HUES6 (cell line): ENCODE data around the gene ATP8B3.
A peak's percentile ranks its signal among the peaks of the same experiment; 100 is the strongest.

ENCODE experiments used
- H3K27ac ChIP-seq: 2 replicates; pipeline ENCODE4 v1.7.0; 2013; ENCODE audit warnings: low read depth, mild to moderate bottlenecking, low read length, inconsistent platforms
- H3K27me3 ChIP-seq: 2 replicates; pipeline ENCODE4 v1.6.1; 2013; ENCODE audit warnings: low read length; ENCODE audit not compliant: control insufficient read depth, insufficient read depth
- H3K36me3 ChIP-seq: 2 replicates; pipeline ENCODE4 v1.6.1; 2013; ENCODE audit warnings: low read length; ENCODE audit not compliant: control insufficient read depth, insufficient read depth
- H3K4me1 ChIP-seq: 2 replicates; pipeline ENCODE4 v1.6.1; 2013; ENCODE audit warnings: low read length; ENCODE audit not compliant: control insufficient read depth, insufficient read depth
- H3K4me3 ChIP-seq: 2 replicates; pipeline ENCODE4 v1.5.1; 2013; ENCODE audit warnings: low read depth, low read length
- H3K9ac ChIP-seq: one replicate; pipeline ENCODE4 v1.6.1; 2013; ENCODE audit warnings: mild to moderate bottlenecking, low read length
- H3K9me3 ChIP-seq: 2 replicates; pipeline ENCODE4 v1.6.1; 2013; ENCODE audit warnings: low read depth, low read length; ENCODE audit not compliant: control insufficient read depth, insufficient read depth

ATP8B3 gene

GRCh38 chr19:1829958-1830357, 17.9 kb upstream of the ATP8B3 start:
- Histone ChIP-seq H3K27ac (no peak overlapping the region), H3K27me3 (no peaks in the 10 kb centered on the region), H3K4me3 (no peak overlapping the region), H3K9me3 (no peaks in the 10 kb centered on the region), H3K36me3 (peaks cover 18% of the 10 kb centered on the region), H3K4me1 (peaks cover 14% of the 10 kb centered on the region), H3K9ac (no peak overlapping the region)

DNA sequence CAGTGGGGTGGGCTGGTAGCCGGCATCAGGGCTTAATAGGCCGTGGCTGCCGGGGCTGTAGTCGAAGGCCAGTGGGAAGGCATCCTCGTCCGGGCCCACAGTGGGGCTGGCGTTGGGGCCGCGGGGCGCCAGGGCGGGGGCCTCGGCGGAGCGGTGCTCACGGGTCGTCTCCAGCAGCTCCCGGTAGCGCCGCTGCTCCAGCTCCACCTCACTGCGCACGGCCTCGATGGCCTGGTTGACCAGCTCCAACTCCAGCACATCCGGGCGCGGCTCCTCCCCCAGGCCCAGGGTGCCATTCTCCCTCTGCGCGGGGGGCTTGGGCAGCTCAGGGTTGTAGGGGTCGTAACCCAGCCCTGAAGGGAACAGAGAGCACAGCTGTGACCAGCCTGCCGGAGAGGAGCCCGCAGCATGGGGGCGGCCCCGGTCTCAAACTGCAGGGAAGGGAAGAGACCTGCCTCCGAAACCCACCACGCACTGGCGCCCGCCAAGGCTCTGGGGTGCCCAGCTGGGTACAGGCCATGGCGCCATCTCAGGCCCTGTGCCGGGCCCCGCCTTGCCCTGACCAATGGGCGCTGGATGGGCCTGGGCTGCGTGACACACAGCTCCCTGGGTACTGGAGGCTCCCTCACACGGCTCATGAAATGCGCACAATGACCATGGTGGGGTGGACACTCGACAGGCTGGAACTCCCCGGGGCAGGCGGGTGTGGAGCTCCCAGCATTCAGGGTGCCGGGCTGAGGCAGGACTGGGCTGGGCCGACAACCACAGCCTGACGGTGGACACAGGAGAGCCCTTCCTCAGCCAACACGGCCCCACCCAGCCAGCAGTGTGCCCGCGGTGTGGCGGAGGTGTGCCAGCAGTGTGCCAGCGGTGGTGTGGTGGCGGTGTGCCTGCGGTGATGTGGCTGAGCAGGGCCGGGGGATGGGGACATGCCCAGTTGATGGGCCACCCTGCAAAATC, 16.5 kb upstream of the ATP8B3 start:
- no peak overlapping the region for H3K27ac ChIP-seq
- H3K9ac ChIP-seq: no peak overlapping the region
- no peaks in the 10 kb centered on the region for H3K9me3 ChIP-seq
- H3K4me1 ChIP-seq: peaks cover 18% of the 10 kb centered on the region
- H3K36me3 ChIP-seq: peaks cover 29% of the 10 kb centered on the region
- no peak overlapping the region for H3K4me3 ChIP-seq
- H3K27me3 ChIP-seq: no peaks in the 10 kb centered on the region

DNA sequence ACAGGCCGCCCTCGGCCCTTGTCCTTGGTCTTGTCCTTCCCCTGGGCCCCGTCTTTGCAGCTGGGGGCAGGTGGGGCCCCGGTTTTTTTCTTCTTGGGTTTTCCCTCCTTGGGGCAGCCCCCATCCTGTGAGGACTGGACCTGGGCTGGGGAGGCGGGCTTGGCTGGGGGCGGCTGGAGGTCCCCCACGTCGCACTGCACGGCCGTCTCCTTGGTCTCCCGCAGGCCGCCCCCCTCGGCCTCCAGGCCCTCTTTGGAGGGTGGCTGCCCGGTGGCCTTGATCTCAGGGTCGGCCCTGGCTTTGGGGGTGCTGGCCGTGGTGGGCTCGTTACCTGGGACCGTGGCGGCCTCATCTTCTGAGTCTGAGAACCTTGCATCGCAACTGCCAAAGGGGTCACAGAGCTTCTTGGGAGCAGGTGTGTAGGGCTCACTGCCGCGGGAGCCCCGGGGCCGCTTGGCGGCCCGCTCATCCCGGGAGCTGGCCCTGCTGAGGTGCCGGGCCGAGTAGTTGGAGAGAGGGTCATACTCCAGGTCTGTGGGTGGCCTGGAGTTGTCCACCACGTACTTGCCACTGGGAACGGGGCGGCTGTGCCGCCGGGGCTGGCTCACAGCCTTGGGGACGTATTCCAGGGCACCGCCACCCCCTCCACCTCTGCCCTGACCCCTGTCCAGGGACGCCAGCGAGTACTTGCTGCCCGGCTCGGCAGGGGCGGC, 15.6 kb upstream of the ATP8B3 start:
- no peaks in the 10 kb centered on the region for H3K9me3 ChIP-seq
- peak overlapping the region; percentile 48 for H3K9ac ChIP-seq
- peaks cover 18% of the 10 kb centered on the region for H3K4me1 ChIP-seq
- H3K27ac ChIP-seq: peak overlapping the region; percentile 87
- no peak overlapping the region for H3K4me3 ChIP-seq
- peaks cover 37% of the 10 kb centered on the region for H3K36me3 ChIP-seq
- H3K27me3 ChIP-seq: no peaks in the 10 kb centered on the region

DNA sequence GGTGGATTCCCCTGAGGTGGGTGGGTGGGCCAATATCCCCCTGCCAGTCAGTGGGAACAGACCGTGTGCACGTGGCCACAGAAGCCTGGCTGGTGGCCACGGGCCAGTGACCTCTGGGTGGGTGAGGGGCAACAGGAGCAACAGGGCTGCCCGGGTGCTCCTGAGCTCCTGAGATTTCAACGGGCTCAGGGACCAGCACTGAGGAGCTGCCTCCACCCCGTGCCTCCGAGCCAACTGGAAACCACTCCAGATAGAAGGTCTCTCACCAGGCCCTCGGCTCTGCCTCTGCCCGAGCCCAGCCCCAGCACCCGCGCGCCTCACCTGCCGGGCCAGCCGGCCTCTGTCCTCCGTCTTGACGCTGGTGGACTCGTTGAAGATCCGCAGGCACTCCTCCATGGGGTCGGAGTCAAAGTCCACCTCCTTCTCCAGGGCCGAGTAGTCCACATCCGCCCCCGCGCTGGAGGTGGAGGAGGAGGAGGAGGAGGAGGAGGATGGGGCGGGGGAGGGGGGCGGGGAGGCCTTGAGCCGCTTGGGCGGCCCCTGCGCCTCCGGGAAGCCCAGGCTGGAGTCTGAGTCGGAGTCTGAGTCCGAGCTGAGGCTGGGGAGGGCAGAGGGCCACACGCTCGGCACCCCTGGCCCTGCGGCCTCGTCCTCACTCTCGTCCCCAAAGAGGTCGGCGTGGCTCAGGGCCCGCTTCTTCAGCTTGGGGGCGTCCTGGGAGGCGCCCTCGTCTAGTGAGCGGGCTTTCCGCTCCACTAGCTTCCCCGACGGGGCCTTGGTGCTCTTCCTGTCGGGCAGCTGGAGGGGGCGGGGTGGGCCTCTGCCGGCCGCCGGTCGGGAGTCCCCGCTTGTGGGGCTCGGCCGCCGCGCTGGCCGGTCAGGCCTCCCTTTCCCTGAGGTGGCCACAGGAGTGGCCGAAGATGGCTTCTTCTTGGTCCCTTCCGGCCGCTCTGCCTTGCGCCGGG, 14.8 kb upstream of the ATP8B3 start:
- H3K9me3 ChIP-seq: no peaks in the 10 kb centered on the region
- H3K27me3 ChIP-seq: no peaks in the 10 kb centered on the region
- H3K4me3 ChIP-seq: peak overlapping the region; percentile 35; the same call in 1 of the 2 replicates
- H3K4me1 ChIP-seq: peaks cover 18% of the 10 kb centered on the region
- peaks cover 46% of the 10 kb centered on the region for H3K36me3 ChIP-seq
- peak overlapping the region; percentile 48 for H3K9ac ChIP-seq
- peak overlapping the region; percentile 87 for H3K27ac ChIP-seq

- peak overlapping the region; percentile 32; the same call in 1 of the 2 replicates for H3K4me3 ChIP-seq
- no peaks in the 10 kb centered on the region for H3K9me3 ChIP-seq
- peaks cover 51% of the 10 kb centered on the region for H3K36me3 ChIP-seq
- H3K27ac ChIP-seq: no peak overlapping the region; the same call in 1 of the 2 replicates
- peaks cover 18% of the 10 kb centered on the region for H3K4me1 ChIP-seq
- H3K9ac ChIP-seq: no peak overlapping the region
- no peaks in the 10 kb centered on the region for H3K27me3 ChIP-seq
Measured at GRCh38 chr19:1825909-1826556, 14.0 kb upstream of the ATP8B3 start.

- no peaks in the 10 kb centered on the region for H3K27me3 ChIP-seq
- peaks cover 53% of the 10 kb centered on the region for H3K36me3 ChIP-seq
- no peak overlapping the region for H3K27ac ChIP-seq
- H3K4me3 ChIP-seq: no peak overlapping the region
- no peak overlapping the region for H3K9ac ChIP-seq
- H3K4me1 ChIP-seq: peaks cover 18% of the 10 kb centered on the region
- no peaks in the 10 kb centered on the region for H3K9me3 ChIP-seq
Measured at GRCh38 chr19:1824252-1824622, 12.2 kb upstream of the ATP8B3 start.

- no peak overlapping the region for H3K27ac ChIP-seq
- no peaks in the 10 kb centered on the region for H3K9me3 ChIP-seq
- no peak overlapping the region for H3K4me3 ChIP-seq
- H3K36me3 ChIP-seq: peaks cover 56% of the 10 kb centered on the region
- no peak overlapping the region for H3K9ac ChIP-seq
- H3K4me1 ChIP-seq: peaks cover 18% of the 10 kb centered on the region
- H3K27me3 ChIP-seq: no peaks in the 10 kb centered on the region
Measured at GRCh38 chr19:1823539-1824251, 11.6 kb upstream of the ATP8B3 start.

- Histone ChIP-seq H3K4me3 (no peak overlapping the region), H3K4me1 (peaks cover 18% of the 10 kb centered on the region), H3K36me3 (peaks cover 62% of the 10 kb centered on the region), H3K27me3 (no peaks in the 10 kb centered on the region), H3K27ac (no peak overlapping the region), H3K9ac (no peak overlapping the region), H3K9me3 (no peaks in the 10 kb centered on the region)
Measured at GRCh38 chr19:1823020-1823419, 10.9 kb upstream of the ATP8B3 start.

DNA sequence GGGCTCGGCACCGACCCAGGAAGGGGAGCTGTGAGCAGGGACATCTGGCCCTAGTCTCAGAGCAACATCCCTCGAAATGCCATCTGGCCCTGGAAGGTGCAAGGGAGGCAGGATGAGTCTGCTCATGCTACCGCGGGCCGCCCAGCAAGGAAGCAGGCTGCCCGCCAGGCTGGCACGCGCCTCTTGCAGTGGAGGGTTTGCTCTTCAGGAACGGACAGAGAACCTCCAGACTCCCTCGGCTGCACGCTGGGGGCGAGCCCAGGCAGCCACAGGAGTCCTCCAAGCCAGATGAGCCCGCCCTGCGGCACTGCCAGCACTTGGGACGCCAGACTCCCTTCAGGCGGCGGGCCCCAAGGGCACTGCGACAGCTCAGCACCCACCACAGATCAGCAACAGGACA, 10.1 kb upstream of the ATP8B3 start:
- H3K9me3 ChIP-seq: no peaks in the 10 kb centered on the region
- H3K9ac ChIP-seq: no peak overlapping the region
- H3K4me3 ChIP-seq: no peak overlapping the region
- no peak overlapping the region for H3K27ac ChIP-seq
- H3K36me3 ChIP-seq: peaks cover 69% of the 10 kb centered on the region
- H3K27me3 ChIP-seq: no peaks in the 10 kb centered on the region
- peaks cover 15% of the 10 kb centered on the region for H3K4me1 ChIP-seq
